K562 (cell line): ENCODE data around the gene POLR1B. TPM values are rescaled to one million over a fixed set of nuclear protein-coding genes. Genes with fewer than 3 reads are reported as not detected.
"Not testable (repeated sequence)": the region's sequence is repeated elsewhere in the genome, so short reads cannot be mapped to it uniquely, and the experiment has no call there.

Experiments used
- ATAC-seq: fragments of 200-7000 bp; cut with Tn5 transposase; 3 replicates; pipeline ENCODE4 v1.9.1; 2020; ENCODE audit warnings: moderate library complexity
- BruUV-seq: library from RNA; stranded (reverse); fragments of 400-500 nt; replicated peaks from 2 replicates; lab custom pipeline; 2021; lab: Mats Ljungman, UMichigan
- CTCF ChIA-PET: fragments of 300-600 bp; formaldehyde crosslinking; extraction: SDS; loops from one replicate; lab custom pipeline; 2021; ENCODE audit warnings: low intra/inter-chr PET ratio; lab: Yijun Ruan, JAX
- POLR2A ChIA-PET: fragments of 300-600, 350-650 bp; sonication (Branson Sonifier 250); formaldehyde crosslinking; extraction: SDS; loops from one replicate; lab custom pipeline; 2021; ENCODE audit warnings: antibody characterized with exemption, inconsistent platforms; lab: Yijun Ruan, JAX
- DNase-seq, 4 experiments: peaks; one replicate each; pipeline versions ENCODE4 v3.0.0 to v3.0.0-alpha.2; 2011 to 2018; ENCODE audit warnings: low spot score in 3 of 4, mixed read lengths in 3 of 4; ENCODE audit errors: extremely low read depth in 1 of 4
- FAIRE-seq: peaks from 2 replicates; lab custom pipeline; 2011; peaks lifted over from hg19 to GRCh38; lab: Jason Lieb, UNC
- H2AFZ ChIP-seq: 2 replicates; pipeline ENCODE4 v1.6.0; 2011; ENCODE audit warnings: low read depth, low read length, control low read depth, inconsistent platforms
- H3K27ac ChIP-seq: fragments of 200-600 bp; 3 replicates; pipeline ENCODE4 v1.8.0; 2011; ENCODE audit warnings: low read depth, mild to moderate bottlenecking, control low read depth, inconsistent platforms, low read length, moderate library complexity, mixed read lengths; ENCODE audit errors: extremely low read depth
- H3K27me3 ChIP-seq, 2 experiments: fragments of 300-600 bp in 1 of 2; 2 replicates in 1 of 2; 3 replicates in 1 of 2; pipeline versions ENCODE4 v1.6.0 to v1.8.0; 2011; ENCODE audit warnings: inconsistent platforms in 2 of 2, low read length in 2 of 2, mild to moderate bottlenecking in 1 of 2, mixed read lengths in 1 of 2, moderate library complexity in 1 of 2; ENCODE audit not compliant: control insufficient read depth in 2 of 2, insufficient read depth in 2 of 2
- H3K36me3 ChIP-seq: fragments of 300-600 bp; 3 replicates; pipeline ENCODE4 v1.8.0; 2011; ENCODE audit warnings: mild to moderate bottlenecking, low read length, inconsistent platforms; ENCODE audit not compliant: control insufficient read depth, insufficient read depth
- H3K4me1 ChIP-seq, 2 experiments: fragments of 200-600 bp in 1 of 2; replicated peaks in 1 of 2; 2 replicates in 1 of 2; 3 replicates in 1 of 2; pipeline versions ENCODE4 v1.5.1 to v1.8.0; 2011; ENCODE audit warnings: inconsistent platforms in 2 of 2, low read length in 2 of 2, mild to moderate bottlenecking in 1 of 2, mixed read lengths in 1 of 2, moderate library complexity in 1 of 2; ENCODE audit not compliant: control insufficient read depth in 2 of 2, insufficient read depth in 2 of 2
- H3K4me2 ChIP-seq: 2 replicates; pipeline ENCODE4 v1.6.1; 2011; ENCODE audit warnings: low read length, control low read depth, inconsistent platforms, mixed read lengths; ENCODE audit not compliant: insufficient read depth
- H3K4me3 ChIP-seq: fragments of 200-600 bp; sonication (generic), shearing (Covaris generic); 2 replicates; pipeline ENCODE4 v1.5.1; 2016; ENCODE audit warnings: control low read depth, inconsistent platforms
- H3K79me2 ChIP-seq: fragments of 200-600 bp; 3 replicates; pipeline ENCODE4 v1.8.0; 2011; ENCODE audit warnings: low read length, inconsistent platforms; ENCODE audit not compliant: control insufficient read depth, insufficient read depth
- H3K9ac ChIP-seq, 2 experiments: 2 replicates each; pipeline versions ENCODE4 v1.6.0 to v1.6.1; 2011; ENCODE audit warnings: low read depth in 2 of 2, low read length in 2 of 2, control low read depth in 1 of 2, inconsistent platforms in 1 of 2, mild to moderate bottlenecking in 1 of 2, mixed read lengths in 1 of 2; ENCODE audit not compliant: insufficient read depth in 1 of 2
- H3K9me1 ChIP-seq: one replicate; pipeline ENCODE4 v1.6.0; 2011; ENCODE audit warnings: inconsistent platforms, mild to moderate bottlenecking, low read length, moderate library complexity; ENCODE audit not compliant: control insufficient read depth, insufficient read depth
- H3K9me3 ChIP-seq: replicated peaks from 2 replicates; pipeline ENCODE4 v1.5.1; 2011; ENCODE audit warnings: low read depth, low read length, inconsistent platforms; ENCODE audit not compliant: control insufficient read depth, insufficient read depth
- H4K20me1 ChIP-seq: replicated peaks from 2 replicates; pipeline ENCODE4 v1.6.1; 2011; ENCODE audit warnings: low read length, inconsistent platforms, mixed read lengths; ENCODE audit not compliant: control insufficient read depth, insufficient read depth
- BHLHE40 ChIP-seq: IDR thresholded peaks from 2 replicates; pipeline ENCODE4 v1.6.1; 2011; ENCODE audit warnings: low read length, improper control_type of control experiment
- ETV1 ChIP-seq: fragments of 450-650 bp; conservative IDR thresholded peaks from 2 replicates; pipeline ENCODE4 v1.6.1; 2016; ENCODE audit warnings: missing genetic modification characterization, control low read depth, low read depth, missing compliant biosample characterization
- RAD51 ChIP-seq: fragments of 450-650 bp; IDR thresholded peaks from 2 replicates; pipeline ENCODE4 v1.7.1; 2016; ENCODE audit warnings: low read depth, mild to moderate bottlenecking, borderline replicate concordance
- REST ChIP-seq, 2 experiments: fragments of 450-650 bp; formaldehyde crosslinking in 1 of 2; IDR thresholded peaks; 2 replicates each; pipeline versions ENCODE4 v1.4.0 to v1.6.1; 2014 to 2020; ENCODE audit warnings: mild to moderate bottlenecking in 2 of 2, borderline replicate concordance in 1 of 2, low read depth in 1 of 2
- SMC3 ChIP-seq: conservative IDR thresholded peaks from 2 replicates; pipeline ENCODE4 v1.6.1; 2011; ENCODE audit warnings: low read depth, low read length, improper control_type of control experiment; ENCODE audit not compliant: insufficient read depth
- WGBS: fragments of 100-300 bp; shearing (Covaris generic); methylation state at CpG from one replicate; pipeline ENCODE4 v1.1.6; 2016; ENCODE audit warnings: low coverage, mixed read lengths; ENCODE audit not compliant: insufficient coverage; ENCODE audit errors: missing lambda C conversion rate; 5-methylcytosine and 5-hydroxymethylcytosine counted together
- in situ Hi-C: fragments of 300-500 bp; cut with MboI; formaldehyde crosslinking; loops from 4 replicates; pipeline ENCODE4 v1.15.0; 2018; ENCODE audit warnings: inconsistent platforms, mixed read lengths
- intact Hi-C: fragments of 100-400 bp; cut with micrococcal nuclease; formaldehyde crosslinking; loops from 2 replicates; pipeline ENCODE4 v1.14.2; 2022
- polyA plus RNA-seq, 8 experiments: library from polyadenylated mRNA; depleted of rRNA in 4 of 8; stranded (reverse) in 5 of 8; unstranded in 3 of 8; fragments of >200 nt; fragmentation: Nextera tagmentation in 2 of 8; fragmentation: Illumina TruSeq in 1 of 8; extraction: Ambion mirVana in 2 of 8; extraction: Trizol in 1 of 8; gene quantifications; 2 replicates each; pipeline versions ENCODE4 v1.2.1 to v1.2.3, GENCODE V29; 2011 to 2014; ENCODE audit warnings: inconsistent platforms in 1 of 8, missing spikeins in 1 of 8
- total RNA-seq, 7 experiments: library from RNA; depleted of rRNA in 6 of 7; stranded (reverse); fragments of >200 nt in 6 of 7; fragmentation: Illumina TruSeq in 2 of 7; extraction: Trizol in 2 of 7; gene quantifications; 2 replicates each; pipeline versions ENCODE4 v1.2.1 to v1.2.3, GENCODE V29; 2011 to 2021; ENCODE audit warnings: low replicate concordance in 1 of 7
- TF ChIP-seq, protein P1 (sequence below), 3 experiments: IDR thresholded peaks in 2 of 3; conservative IDR thresholded peaks in 1 of 3; 2 replicates each; pipeline ENCODE4 v1.5.1; 2011 to 2012; ENCODE audit warnings: low read length in 3 of 3, mild to moderate bottlenecking in 3 of 3, control low read depth in 2 of 3, improper control_type of control experiment in 1 of 3, inconsistent platforms in 1 of 3, low read depth in 1 of 3, mixed read lengths in 1 of 3, moderate library complexity in 1 of 3; ENCODE audit not compliant: insufficient read depth in 2 of 3
- TF ChIP-seq, protein P2 (sequence below): fragments of 450-650 bp; formaldehyde crosslinking; IDR thresholded peaks from 2 replicates; pipeline ENCODE4 v1.4.0; 2020; ENCODE audit warnings: mild to moderate bottlenecking, mixed read lengths

Gene POLR1B
- total and polyA plus RNA-seq, 9 of the 15 experiments (the other 6 are each of a cell fraction or from before 2014, with no cell fraction given): 19.8 to 55.1 (median 40.2) TPM

- ATAC-seq: peak; percentile 98
- H3K27ac ChIP-seq; H3K9me1 ChIP-seq; in situ Hi-C loops; H4K20me1 ChIP-seq; FAIRE-seq; intact Hi-C loops; BruUV-seq; H3K79me2 ChIP-seq; H2AFZ ChIP-seq; POLR2A ChIA-PET; H3K4me1 ChIP-seq; H3K9me3 ChIP-seq; CTCF ChIA-PET; H3K4me3 ChIP-seq; H3K9ac ChIP-seq; H3K27me3 ChIP-seq; H3K4me2 ChIP-seq; TF ChIP-seq REST (CRISPR knock-in tag; IDR thresholded peaks at IDR 0.05; ENCODE audit: low read depth): not testable (repeated sequence)
- peaks cover 15% of the 10 kb centered on the region; the same call in 1 of the 3 replicates for H3K36me3 ChIP-seq
- 22% methylated on average over 7 of the region's 10 CpGs for WGBS
- DNase-seq: peak in 3 of 4 experiments; percentile 18 to 68 (median 30)
- peak; percentile 51; the same call in 1 of the 2 replicates for TF ChIP-seq ETV1
- TF ChIP-seq REST (IDR thresholded peaks at IDR 0.05; ENCODE audit: borderline replicate concordance): peak; percentile 67
- 0 out of 2 replicates have a peak, but pooled peaks have one; percentile 17 for TF ChIP-seq SMC3
- TF ChIP-seq, protein P1, sequence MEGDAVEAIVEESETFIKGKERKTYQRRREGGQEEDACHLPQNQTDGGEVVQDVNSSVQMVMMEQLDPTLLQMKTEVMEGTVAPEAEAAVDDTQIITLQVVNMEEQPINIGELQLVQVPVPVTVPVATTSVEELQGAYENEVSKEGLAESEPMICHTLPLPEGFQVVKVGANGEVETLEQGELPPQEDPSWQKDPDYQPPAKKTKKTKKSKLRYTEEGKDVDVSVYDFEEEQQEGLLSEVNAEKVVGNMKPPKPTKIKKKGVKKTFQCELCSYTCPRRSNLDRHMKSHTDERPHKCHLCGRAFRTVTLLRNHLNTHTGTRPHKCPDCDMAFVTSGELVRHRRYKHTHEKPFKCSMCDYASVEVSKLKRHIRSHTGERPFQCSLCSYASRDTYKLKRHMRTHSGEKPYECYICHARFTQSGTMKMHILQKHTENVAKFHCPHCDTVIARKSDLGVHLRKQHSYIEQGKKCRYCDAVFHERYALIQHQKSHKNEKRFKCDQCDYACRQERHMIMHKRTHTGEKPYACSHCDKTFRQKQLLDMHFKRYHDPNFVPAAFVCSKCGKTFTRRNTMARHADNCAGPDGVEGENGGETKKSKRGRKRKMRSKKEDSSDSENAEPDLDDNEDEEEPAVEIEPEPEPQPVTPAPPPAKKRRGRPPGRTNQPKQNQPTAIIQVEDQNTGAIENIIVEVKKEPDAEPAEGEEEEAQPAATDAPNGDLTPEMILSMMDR (IDR thresholded peaks at IDR 0.05 in 2 of 3, conservative IDR thresholded peaks at IDR 0.05 in 1 of 3; ENCODE audit: insufficient read depth in 2 of 3, low read depth in 1 of 3, low read length in 3 of 3): peak; percentile 26 to 60 (median 57); a peak in 4 of 6 replicates
- TF ChIP-seq BHLHE40: peak; percentile 90
- TF ChIP-seq, protein P2, sequence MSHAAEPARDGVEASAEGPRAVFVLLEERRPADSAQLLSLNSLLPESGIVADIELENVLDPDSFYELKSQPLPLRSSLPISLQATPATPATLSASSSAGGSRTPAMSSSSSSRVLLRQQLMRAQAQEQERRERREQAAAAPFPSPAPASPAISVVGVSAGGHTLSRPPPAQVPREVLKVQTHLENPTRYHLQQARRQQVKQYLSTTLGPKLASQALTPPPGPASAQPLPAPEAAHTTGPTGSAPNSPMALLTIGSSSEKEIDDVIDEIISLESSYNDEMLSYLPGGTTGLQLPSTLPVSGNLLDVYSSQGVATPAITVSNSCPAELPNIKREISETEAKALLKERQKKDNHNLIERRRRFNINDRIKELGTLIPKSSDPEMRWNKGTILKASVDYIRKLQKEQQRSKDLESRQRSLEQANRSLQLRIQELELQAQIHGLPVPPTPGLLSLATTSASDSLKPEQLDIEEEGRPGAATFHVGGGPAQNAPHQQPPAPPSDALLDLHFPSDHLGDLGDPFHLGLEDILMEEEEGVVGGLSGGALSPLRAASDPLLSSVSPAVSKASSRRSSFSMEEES (CRISPR knock-in tag): peak; percentile 81
- TF ChIP-seq RAD51: peak; percentile 72; the same call in 1 of the 2 replicates
Observed at GRCh38 chr2:112500850-112501484, 41.3 kb upstream of the POLR1B start.
